HepG2 (cell line): Measurements from ENCODE around the gene SCARB2. TPM values are rescaled to one million over a fixed set of nuclear protein-coding genes. Genes with fewer than 3 reads are reported as not detected.

Experiments used
- AKNA ChIP-seq: sonication (generic); formaldehyde crosslinking; IDR thresholded peaks from 2 replicates; pipeline ENCODE4 v1.4.0; 2020; ENCODE audit warnings: missing genetic modification reagents, borderline replicate concordance
- ARHGAP35 ChIP-seq: sonication (generic); formaldehyde crosslinking; IDR thresholded peaks from 2 replicates; pipeline ENCODE4 v1.9.0; 2022; ENCODE audit warnings: mild to moderate bottlenecking, inconsistent platforms, moderate library complexity, missing genetic modification reagents, borderline replicate concordance
- ATF4 ChIP-seq, 2 experiments: fragments of 450-650 bp in 1 of 2; sonication (generic) in 1 of 2; formaldehyde crosslinking; IDR thresholded peaks; 2 replicates each; pipeline versions ENCODE4 v1.5.0 to v1.8.0; 2020 to 2022; ENCODE audit warnings: mild to moderate bottlenecking in 1 of 2, missing genetic modification reagents in 1 of 2
- RAD51 ChIP-seq: fragments of 450-650 bp; IDR thresholded peaks from 2 replicates; pipeline ENCODE4 v1.6.1; 2016; ENCODE audit warnings: borderline replicate concordance
- TAF15 ChIP-seq: fragments of 200-400 bp; formaldehyde crosslinking; IDR thresholded peaks from one replicate; pipeline ENCODE4 v1.6.1; 2018; ENCODE audit warnings: mild to moderate bottlenecking, low read depth, low read length; ENCODE audit not compliant: poor library complexity, severe bottlenecking
- TGIF2 ChIP-seq: IDR thresholded peaks from 2 replicates; pipeline ENCODE4 v1.6.1; 2016; ENCODE audit warnings: control low read depth, missing compliant biosample characterization
- ZBTB37 ChIP-seq: sonication (generic); formaldehyde crosslinking; IDR thresholded peaks from 2 replicates; pipeline ENCODE4 v1.4.0; 2020; ENCODE audit warnings: mild to moderate bottlenecking, missing genetic modification reagents
- ZNF234 ChIP-seq: sonication (generic); formaldehyde crosslinking; conservative IDR thresholded peaks from 2 replicates; pipeline ENCODE4 v1.5.1; 2020; ENCODE audit warnings: mild to moderate bottlenecking, missing genetic modification reagents
- ZNF256 ChIP-seq: sonication (generic); formaldehyde crosslinking; conservative IDR thresholded peaks from 2 replicates; pipeline ENCODE4 v1.4.0; 2020; ENCODE audit warnings: missing genetic modification reagents
- ZNF34 ChIP-seq: sonication (generic); formaldehyde crosslinking; IDR thresholded peaks from 2 replicates; pipeline ENCODE4 v1.4.0; 2020; ENCODE audit warnings: mild to moderate bottlenecking, missing genetic modification reagents, borderline replicate concordance
- ZNF382 ChIP-seq: sonication (generic); formaldehyde crosslinking; IDR thresholded peaks from 2 replicates; pipeline ENCODE4 v1.5.0; 2020; ENCODE audit warnings: missing genetic modification reagents, mild to moderate bottlenecking, borderline replicate concordance
- ZSCAN29 ChIP-seq: sonication (generic); formaldehyde crosslinking; conservative IDR thresholded peaks from 2 replicates; pipeline ENCODE4 v1.4.0; 2020; ENCODE audit warnings: mild to moderate bottlenecking, missing genetic modification reagents
- polyA plus RNA-seq, 8 experiments: library from polyadenylated mRNA; depleted of rRNA in 3 of 8; stranded (reverse) in 7 of 8; unstranded in 1 of 8; fragments of >200 nt; fragmentation: Illumina TruSeq in 4 of 8; extraction: Trizol in 4 of 8; gene quantifications; 2 replicates each; pipeline versions ENCODE4 v1.2.1 to v1.2.3, GENCODE V29; 2011 to 2016; ENCODE audit warnings: low read depth in 4 of 8, missing spikeins in 1 of 8, mixed read lengths in 1 of 8; ENCODE audit not compliant: insufficient read depth in 1 of 8
- total RNA-seq, 5 experiments: library from RNA; depleted of rRNA; stranded (reverse); fragments of >200 nt; fragmentation: Illumina TruSeq; extraction: Trizol; gene quantifications; 2 replicates each; pipeline ENCODE4 v1.2.3, GENCODE V29; 2016; ENCODE audit warnings: low read depth in 1 of 5

Gene SCARB2
- total and polyA plus RNA-seq, 2 of the 13 experiments (the other 11 are each of a cell fraction or from before 2014, with no cell fraction given) = 40.6 to 43.4 TPM

- TF ChIP-seq ZBTB37 (CRISPR knock-in tag) (no peak), TAF15 (no peak), ZNF234 (0 out of 2 replicates have a peak, but pooled peaks have one; percentile 58), TGIF2 (CRISPR knock-in tag) (no peak), ATF4 (CRISPR knock-in tag; IDR thresholded peaks at IDR 0.05) (peak in 1 of 2 experiments; percentile 63; a peak in 1 of 4 replicates), ZNF256 (CRISPR knock-in tag) (no peak), RAD51 (no peak), ZNF34 (CRISPR knock-in tag) (peak; percentile 93; the same call in 1 of the 2 replicates), ZNF382 (CRISPR knock-in tag) (no peak), ARHGAP35 (CRISPR knock-in tag) (peak; percentile 57; the same call in 1 of the 2 replicates), AKNA (no peak), ZSCAN29 (CRISPR knock-in tag) (no peak; the same call in 1 of the 2 replicates)
Measured at GRCh38 chr4:76213415-76214176, at the start of gene SCARB2 (continued).
